ENCODE data around the gene CADPS. TPM values are rescaled to one million over a fixed set of nuclear protein-coding genes. Genes with fewer than 3 reads are reported as not detected.

The CADPS gene
- polyA plus RNA-seq, 3 donors: not detected

- DNase-seq: no peak
- Histone ChIP-seq H4K20me1 (ENCODE audit: insufficient read depth, low read length) (no peaks in the 10 kb centered on the region), H3K36me3 (replicated peaks in 1 of 2; ENCODE audit: control insufficient read depth in 1 of 2, insufficient read depth in 2 of 2, low read length in 2 of 2) (no peaks in the 10 kb centered on the region), H3K4me3 (replicated peaks in 1 of 3; ENCODE audit: low read depth in 2 of 3, low read length in 3 of 3) (no peak overlapping the region), H3K79me2 (ENCODE audit: insufficient read depth, low read length) (no peaks in the 10 kb centered on the region), H3K9ac (ENCODE audit: insufficient read depth, low read length, poor library complexity, severe bottlenecking) (no peak overlapping the region), H3K27ac (ENCODE audit: low read depth in 1 of 2, low read length in 2 of 2) (no peak overlapping the region), H3K9me3 (replicated peaks in 1 of 2; ENCODE audit: control insufficient read depth in 1 of 2, insufficient read depth in 1 of 2, low read length in 2 of 2) (no peaks in the 10 kb centered on the region), H3K4me1 (ENCODE audit: control insufficient read depth in 1 of 2, insufficient read depth in 2 of 2, low read length in 2 of 2) (no peaks in the 10 kb centered on the region), H2AFZ (ENCODE audit: insufficient read depth, low read depth, low read length, poor library complexity, severe bottlenecking) (no peak overlapping the region), H3K27me3 (ENCODE audit: control insufficient read depth in 2 of 2, insufficient read depth in 2 of 2, low read length in 2 of 2) (no peaks in the 10 kb centered on the region), H3K4me2 (replicated peaks; ENCODE audit: extremely low read depth, low read length, poor library complexity, severe bottlenecking) (no peak overlapping the region)
- H3K27ac Mint-ChIP-seq: no peak overlapping the region
- intact Hi-C loops (cut with micrococcal nuclease): no loop called here
- TF ChIP-seq CTCF (IDR thresholded peaks at IDR 0.05): no peak
- no peaks in the 10 kb centered on the region for H3K4me1 Mint-ChIP-seq
- WGBS (ENCODE audit: insufficient coverage): 89% methylated on average over 1 of the region's 3 CpGs
- H3K4me3 Mint-ChIP-seq: no peak overlapping the region
- H3K9me3 Mint-ChIP-seq: peaks cover 0 to 3% (median 0%) of the 10 kb centered on the region in 7 donors
- no peaks in the 10 kb centered on the region for H3K36me3 Mint-ChIP-seq
- peaks cover 0 to 1% (median 0%) of the 10 kb centered on the region in 3 donors for H3K27me3 Mint-ChIP-seq (ENCODE audit: low read depth in 3 of 3)
Measured at GRCh38 chr3:62501289-62501668, 373.9 kb downstream of the CADPS start.

- Mint-ChIP-seq H3K9me3 (peaks cover 0 to 3% (median 0%) of the 10 kb centered on the region in 7 donors), H3K36me3 (no peaks in the 10 kb centered on the region), H3K4me1 (no peaks in the 10 kb centered on the region), H3K27me3 (ENCODE audit: low read depth in 3 of 3) (peaks cover 0 to 1% (median 0%) of the 10 kb centered on the region in 3 donors), H3K27ac (no peak overlapping the region), H3K4me3 (no peak overlapping the region)
- no peaks in the 10 kb centered on the region for H3K27me3 ChIP-seq (ENCODE audit: control insufficient read depth in 2 of 2, insufficient read depth in 2 of 2, low read length in 2 of 2)
- H3K9me3 ChIP-seq (replicated peaks in 1 of 2; ENCODE audit: control insufficient read depth in 1 of 2, insufficient read depth in 1 of 2, low read length in 2 of 2): no peaks in the 10 kb centered on the region
- no peak overlapping the region for H3K4me3 ChIP-seq (replicated peaks in 1 of 3; ENCODE audit: low read depth in 2 of 3, low read length in 3 of 3)
- no peaks in the 10 kb centered on the region for H3K36me3 ChIP-seq (replicated peaks in 1 of 2; ENCODE audit: control insufficient read depth in 1 of 2, insufficient read depth in 2 of 2, low read length in 2 of 2)
- H4K20me1 ChIP-seq (ENCODE audit: insufficient read depth, low read length): no peaks in the 10 kb centered on the region
- no peak overlapping the region for H3K9ac ChIP-seq (ENCODE audit: insufficient read depth, low read length, poor library complexity, severe bottlenecking)
- no peak overlapping the region for H2AFZ ChIP-seq (ENCODE audit: insufficient read depth, low read depth, low read length, poor library complexity, severe bottlenecking)
- 100% methylated on average over 1 of the region's 2 CpGs for WGBS (ENCODE audit: insufficient coverage)
- TF ChIP-seq CTCF (IDR thresholded peaks at IDR 0.05): no peak
- DNase-seq: no peak
- intact Hi-C loops (cut with micrococcal nuclease): no loop called here
- H3K27ac ChIP-seq (ENCODE audit: low read depth in 1 of 2, low read length in 2 of 2): no peak overlapping the region
- no peak overlapping the region for H3K4me2 ChIP-seq (replicated peaks; ENCODE audit: extremely low read depth, low read length, poor library complexity, severe bottlenecking)
- H3K4me1 ChIP-seq (ENCODE audit: control insufficient read depth in 1 of 2, insufficient read depth in 2 of 2, low read length in 2 of 2): no peaks in the 10 kb centered on the region
- H3K79me2 ChIP-seq (ENCODE audit: insufficient read depth, low read length): no peaks in the 10 kb centered on the region
Measured at GRCh38 chr3:62500556-62501288, 374.5 kb downstream of the CADPS start.
